ENCODE results near the gene AFTPH. TPM values are rescaled to one million over a fixed set of nuclear protein-coding genes. Genes with fewer than 3 reads are reported as not detected.

AFTPH gene
- polyA plus RNA-seq, 3 donors: 22.3 to 28.6 (median 28.4) TPM

DNA sequence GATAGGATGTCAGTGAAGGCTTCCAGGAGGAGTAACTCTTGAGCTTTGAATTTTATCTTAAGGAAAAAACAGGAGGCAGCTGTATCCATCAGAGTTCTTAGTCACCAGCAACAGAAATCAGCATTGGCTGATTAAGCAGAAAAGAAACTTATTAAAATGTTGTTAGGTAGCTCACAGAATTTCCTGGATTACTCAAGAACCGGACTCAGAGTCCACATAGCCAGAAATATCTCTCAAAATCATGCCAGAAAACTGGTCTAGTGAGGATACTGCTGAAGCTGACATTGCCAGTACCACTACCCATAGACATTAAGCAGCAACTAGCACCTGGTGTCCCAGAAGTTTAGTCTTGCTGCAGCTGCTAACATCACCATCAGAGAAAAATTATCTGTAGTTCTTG, 10.1 kb upstream of the AFTPH start:
- H3K4me3 Mint-ChIP-seq: no peak overlapping the region
- TF ChIP-seq, protein P1, sequence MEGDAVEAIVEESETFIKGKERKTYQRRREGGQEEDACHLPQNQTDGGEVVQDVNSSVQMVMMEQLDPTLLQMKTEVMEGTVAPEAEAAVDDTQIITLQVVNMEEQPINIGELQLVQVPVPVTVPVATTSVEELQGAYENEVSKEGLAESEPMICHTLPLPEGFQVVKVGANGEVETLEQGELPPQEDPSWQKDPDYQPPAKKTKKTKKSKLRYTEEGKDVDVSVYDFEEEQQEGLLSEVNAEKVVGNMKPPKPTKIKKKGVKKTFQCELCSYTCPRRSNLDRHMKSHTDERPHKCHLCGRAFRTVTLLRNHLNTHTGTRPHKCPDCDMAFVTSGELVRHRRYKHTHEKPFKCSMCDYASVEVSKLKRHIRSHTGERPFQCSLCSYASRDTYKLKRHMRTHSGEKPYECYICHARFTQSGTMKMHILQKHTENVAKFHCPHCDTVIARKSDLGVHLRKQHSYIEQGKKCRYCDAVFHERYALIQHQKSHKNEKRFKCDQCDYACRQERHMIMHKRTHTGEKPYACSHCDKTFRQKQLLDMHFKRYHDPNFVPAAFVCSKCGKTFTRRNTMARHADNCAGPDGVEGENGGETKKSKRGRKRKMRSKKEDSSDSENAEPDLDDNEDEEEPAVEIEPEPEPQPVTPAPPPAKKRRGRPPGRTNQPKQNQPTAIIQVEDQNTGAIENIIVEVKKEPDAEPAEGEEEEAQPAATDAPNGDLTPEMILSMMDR (IDR thresholded peaks at IDR 0.05): no peak

DNA sequence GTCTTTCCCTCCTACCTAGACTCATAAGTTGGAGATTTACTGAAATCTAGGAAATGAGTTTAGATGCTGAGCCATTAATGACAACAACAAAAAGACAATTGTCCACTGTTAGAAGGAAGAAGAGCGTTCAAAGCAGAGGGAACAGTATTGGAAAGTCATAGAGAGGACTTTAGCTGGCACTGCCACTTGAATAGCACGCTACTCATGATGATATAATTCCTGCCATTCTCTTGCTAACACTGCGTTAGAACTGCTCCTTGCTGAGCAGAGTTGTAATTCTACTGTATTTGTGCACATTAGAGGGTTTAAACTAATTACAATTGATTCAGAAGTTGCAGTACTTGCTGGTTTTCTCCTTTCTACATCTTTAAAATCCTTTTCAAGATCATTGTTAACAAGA, 9.0 kb upstream of the AFTPH start:
- WGBS (ENCODE audit: insufficient coverage): no CpG with 5 or more reads among the region's 3 CpGs

More for the DNA sequence above, 10.1 kb upstream of the AFTPH start:
- Histone ChIP-seq H4K20me1 (ENCODE audit: insufficient read depth, low read length) (no peaks in the 10 kb centered on the region), H3K4me3 (replicated peaks in 1 of 3; ENCODE audit: low read depth in 2 of 3, low read length in 3 of 3) (no peak overlapping the region), H3K4me1 (ENCODE audit: control insufficient read depth in 1 of 2, insufficient read depth in 2 of 2, low read length in 2 of 2) (no peaks in the 10 kb centered on the region), H3K36me3 (replicated peaks in 1 of 2; ENCODE audit: control insufficient read depth in 1 of 2, insufficient read depth in 2 of 2, low read length in 2 of 2) (no peaks in the 10 kb centered on the region), H3K4me2 (replicated peaks; ENCODE audit: extremely low read depth, low read length, poor library complexity, severe bottlenecking) (no peak overlapping the region), H3K9me3 (replicated peaks in 1 of 2; ENCODE audit: control insufficient read depth in 1 of 2, insufficient read depth in 1 of 2, low read length in 2 of 2) (no peaks in the 10 kb centered on the region), H3K27me3 (ENCODE audit: control insufficient read depth in 2 of 2, insufficient read depth in 2 of 2, low read length in 2 of 2) (no peaks in the 10 kb centered on the region), H2AFZ (ENCODE audit: insufficient read depth, low read depth, low read length, poor library complexity, severe bottlenecking) (no peak overlapping the region), H3K9ac (ENCODE audit: insufficient read depth, low read length, poor library complexity, severe bottlenecking) (no peak overlapping the region), H3K79me2 (ENCODE audit: insufficient read depth, low read length) (no peaks in the 10 kb centered on the region), H3K27ac (ENCODE audit: low read depth in 1 of 2, low read length in 2 of 2) (no peak overlapping the region)
- Mint-ChIP-seq H3K9me3 (no peaks in the 10 kb centered on the region), H3K4me1 (no peaks in the 10 kb centered on the region), H3K36me3 (no peaks in the 10 kb centered on the region), H3K27ac (no peak overlapping the region), H3K27me3 (ENCODE audit: low read depth in 3 of 3) (peaks cover 0 to 3% (median 1%) of the 10 kb centered on the region in 3 donors)
- DNase-seq: peak in 1 of 3 donors; percentile 25
- WGBS (ENCODE audit: insufficient coverage): 33% methylated on average over 1 of the region's 1 CpG
- intact Hi-C loops (cut with micrococcal nuclease): no loop called here

More for the DNA sequence above, 9.0 kb upstream of the AFTPH start:
- Mint-ChIP-seq H3K27ac (no peak overlapping the region), H3K4me1 (no peaks in the 10 kb centered on the region), H3K27me3 (ENCODE audit: low read depth in 3 of 3) (peaks cover 0 to 3% (median 1%) of the 10 kb centered on the region in 3 donors), H3K9me3 (no peaks in the 10 kb centered on the region), H3K36me3 (no peaks in the 10 kb centered on the region), H3K4me3 (no peak overlapping the region)
- no peak overlapping the region for H3K4me2 ChIP-seq (replicated peaks; ENCODE audit: extremely low read depth, low read length, poor library complexity, severe bottlenecking)
- DNase-seq: no peak
- H3K4me1 ChIP-seq (ENCODE audit: control insufficient read depth in 1 of 2, insufficient read depth in 2 of 2, low read length in 2 of 2): no peaks in the 10 kb centered on the region
- H3K9ac ChIP-seq (ENCODE audit: insufficient read depth, low read length, poor library complexity, severe bottlenecking): no peak overlapping the region
- intact Hi-C loops (cut with micrococcal nuclease): no loop called here
- H3K27me3 ChIP-seq (ENCODE audit: control insufficient read depth in 2 of 2, insufficient read depth in 2 of 2, low read length in 2 of 2): no peaks in the 10 kb centered on the region
- no peaks in the 10 kb centered on the region for H4K20me1 ChIP-seq (ENCODE audit: insufficient read depth, low read length)
- H3K79me2 ChIP-seq (ENCODE audit: insufficient read depth, low read length): no peaks in the 10 kb centered on the region
- H3K36me3 ChIP-seq (replicated peaks in 1 of 2; ENCODE audit: control insufficient read depth in 1 of 2, insufficient read depth in 2 of 2, low read length in 2 of 2): no peaks in the 10 kb centered on the region
- H2AFZ ChIP-seq (ENCODE audit: insufficient read depth, low read depth, low read length, poor library complexity, severe bottlenecking): no peak overlapping the region
- H3K27ac ChIP-seq (ENCODE audit: low read depth in 1 of 2, low read length in 2 of 2): no peak overlapping the region
- H3K9me3 ChIP-seq (replicated peaks in 1 of 2; ENCODE audit: control insufficient read depth in 1 of 2, insufficient read depth in 1 of 2, low read length in 2 of 2): no peaks in the 10 kb centered on the region
- TF ChIP-seq, protein P1 (IDR thresholded peaks at IDR 0.05): no peak
- H3K4me3 ChIP-seq (replicated peaks in 1 of 3; ENCODE audit: low read depth in 2 of 3, low read length in 3 of 3): no peak overlapping the region
